ENCODE data around the gene HYKK. TPM values are rescaled to one million over a fixed set of nuclear protein-coding genes. Genes with fewer than 3 reads are reported as not detected.

HYKK gene
- total and polyA plus RNA-seq, 2 donors (not counting 1 experiment from before 2014, with no cell fraction given) = 0.28 to 0.42 TPM

GRCh38 chr15:78542647-78543046, 35.3 kb downstream of the HYKK start:
- Histone ChIP-seq H3K27ac (ENCODE audit: low read length in 2 of 2) (no peak overlapping the region), H3K36me3 (replicated peaks in 1 of 2; ENCODE audit: control extremely low read depth in 1 of 2, control insufficient read depth in 1 of 2, extremely low read depth in 1 of 2, insufficient read depth in 2 of 2, low read length in 1 of 2) (peaks cover 18 to 51% of the 10 kb centered on the region in 2 experiments), H3K79me2 (ENCODE audit: control insufficient read depth, insufficient read depth, low read length) (peaks cover 24% of the 10 kb centered on the region), H3K4me1 (ENCODE audit: control insufficient read depth in 2 of 2, insufficient read depth in 2 of 2, low read length in 2 of 2) (peaks cover 12 to 23% of the 10 kb centered on the region in 2 donors), H3K9me3 (ENCODE audit: control extremely low read depth in 1 of 3, control insufficient read depth in 2 of 3, insufficient read depth in 1 of 3, low read length in 2 of 3) (no peaks in the 10 kb centered on the region), H3K27me3 (replicated peaks in 1 of 4; ENCODE audit: control extremely low read depth in 1 of 4, control insufficient read depth in 3 of 4, insufficient read depth in 4 of 4, low read length in 3 of 4) (no peaks in the 10 kb centered on the region), H4K20me1 (ENCODE audit: control insufficient read depth, insufficient read depth, low read length, poor library complexity, severe bottlenecking) (peaks cover 5% of the 10 kb centered on the region), H3K4me2 (replicated peaks; ENCODE audit: low read depth, low read length, poor library complexity, severe bottlenecking) (no peak overlapping the region), H3K9ac (ENCODE audit: low read length) (no peak overlapping the region), H3K4me3 (ENCODE audit: control extremely low read depth in 1 of 5, extremely low read depth in 1 of 5, insufficient read depth in 1 of 5, low read depth in 2 of 5, low read length in 4 of 5) (no peak overlapping the region), H2AFZ (ENCODE audit: insufficient read depth, low read depth, low read length, poor library complexity, severe bottlenecking) (no peak overlapping the region)
- POLR2A ChIA-PET = no interaction called here
- no peak for TF ChIP-seq EZH2 (IDR thresholded peaks at IDR 0.05; ENCODE audit: borderline replicate concordance, insufficient read depth, low read depth, low read length, poor library complexity, severe bottlenecking)
- TF ChIP-seq, protein P1, sequence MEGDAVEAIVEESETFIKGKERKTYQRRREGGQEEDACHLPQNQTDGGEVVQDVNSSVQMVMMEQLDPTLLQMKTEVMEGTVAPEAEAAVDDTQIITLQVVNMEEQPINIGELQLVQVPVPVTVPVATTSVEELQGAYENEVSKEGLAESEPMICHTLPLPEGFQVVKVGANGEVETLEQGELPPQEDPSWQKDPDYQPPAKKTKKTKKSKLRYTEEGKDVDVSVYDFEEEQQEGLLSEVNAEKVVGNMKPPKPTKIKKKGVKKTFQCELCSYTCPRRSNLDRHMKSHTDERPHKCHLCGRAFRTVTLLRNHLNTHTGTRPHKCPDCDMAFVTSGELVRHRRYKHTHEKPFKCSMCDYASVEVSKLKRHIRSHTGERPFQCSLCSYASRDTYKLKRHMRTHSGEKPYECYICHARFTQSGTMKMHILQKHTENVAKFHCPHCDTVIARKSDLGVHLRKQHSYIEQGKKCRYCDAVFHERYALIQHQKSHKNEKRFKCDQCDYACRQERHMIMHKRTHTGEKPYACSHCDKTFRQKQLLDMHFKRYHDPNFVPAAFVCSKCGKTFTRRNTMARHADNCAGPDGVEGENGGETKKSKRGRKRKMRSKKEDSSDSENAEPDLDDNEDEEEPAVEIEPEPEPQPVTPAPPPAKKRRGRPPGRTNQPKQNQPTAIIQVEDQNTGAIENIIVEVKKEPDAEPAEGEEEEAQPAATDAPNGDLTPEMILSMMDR (IDR thresholded peaks at IDR 0.05) = no peak
- ATAC-seq (ENCODE audit: low read depth) (no peak), DNase-seq (no peak)
- CTCF ChIA-PET = no interaction called here
- Mint-ChIP-seq H3K4me1 (peaks cover 27% of the 10 kb centered on the region), H3K27ac (peak overlapping the region; percentile 47), H3K9me3 (ENCODE audit: insufficient read depth) (no peaks in the 10 kb centered on the region), H3K4me3 (peak overlapping the region; percentile 61), H3K27me3 (no peaks in the 10 kb centered on the region)
- intact Hi-C loops (cut with micrococcal nuclease) = no loop called here
- 100% methylated on average over 1 of the region's 3 CpGs for WGBS (ENCODE audit: insufficient coverage)

DNA sequence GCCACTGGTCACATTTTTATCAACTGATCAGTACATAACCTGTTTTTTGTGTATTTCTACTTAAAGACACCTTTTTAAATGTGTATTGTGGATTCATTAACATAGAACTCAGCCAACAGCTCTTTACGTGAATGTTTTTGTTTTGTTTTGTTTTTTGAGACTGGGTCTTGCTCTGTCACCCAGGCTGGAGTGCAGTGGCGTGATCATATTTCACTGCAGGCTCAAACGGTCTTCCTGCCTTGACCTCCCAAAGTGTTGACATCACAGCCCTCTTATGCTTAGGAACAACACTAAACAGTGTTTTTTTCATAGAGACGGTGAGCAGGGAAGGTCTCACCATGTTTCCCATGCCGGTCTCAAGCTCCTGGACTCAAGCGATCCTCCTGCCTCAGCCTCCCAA, 42.8 kb downstream of the HYKK start:
- ChIA-PET CTCF (no interaction called here), POLR2A (no interaction called here)
- Histone ChIP-seq H3K79me2 (ENCODE audit: control insufficient read depth, insufficient read depth, low read length) (no peaks in the 10 kb centered on the region), H3K27me3 (replicated peaks in 1 of 4; ENCODE audit: control extremely low read depth in 1 of 4, control insufficient read depth in 3 of 4, insufficient read depth in 4 of 4, low read length in 3 of 4) (no peaks in the 10 kb centered on the region), H3K4me3 (ENCODE audit: control extremely low read depth in 1 of 5, extremely low read depth in 1 of 5, insufficient read depth in 1 of 5, low read depth in 2 of 5, low read length in 4 of 5) (no peak overlapping the region), H3K9me3 (ENCODE audit: control extremely low read depth in 1 of 3, control insufficient read depth in 2 of 3, insufficient read depth in 1 of 3, low read length in 2 of 3) (no peaks in the 10 kb centered on the region), H4K20me1 (ENCODE audit: control insufficient read depth, insufficient read depth, low read length, poor library complexity, severe bottlenecking) (peaks cover 5% of the 10 kb centered on the region), H3K9ac (ENCODE audit: low read length) (no peak overlapping the region), H3K4me2 (replicated peaks; ENCODE audit: low read depth, low read length, poor library complexity, severe bottlenecking) (no peak overlapping the region), H2AFZ (ENCODE audit: insufficient read depth, low read depth, low read length, poor library complexity, severe bottlenecking) (no peak overlapping the region), H3K36me3 (replicated peaks in 1 of 2; ENCODE audit: control extremely low read depth in 1 of 2, control insufficient read depth in 1 of 2, extremely low read depth in 1 of 2, insufficient read depth in 2 of 2, low read length in 1 of 2) (peaks cover 14 to 62% of the 10 kb centered on the region in 2 experiments), H3K27ac (ENCODE audit: low read length in 2 of 2) (no peak overlapping the region), H3K4me1 (ENCODE audit: control insufficient read depth in 2 of 2, insufficient read depth in 2 of 2, low read length in 2 of 2) (no peaks in the 10 kb centered on the region)
- Mint-ChIP-seq H3K27ac (no peak overlapping the region), H3K4me3 (no peak overlapping the region), H3K4me1 (no peaks in the 10 kb centered on the region), H3K9me3 (ENCODE audit: insufficient read depth) (no peaks in the 10 kb centered on the region), H3K27me3 (no peaks in the 10 kb centered on the region)
- intact Hi-C loops (cut with micrococcal nuclease) = no loop called here
- ATAC-seq (ENCODE audit: low read depth) (no peak), DNase-seq (no peak)
- TF ChIP-seq, protein P1 (IDR thresholded peaks at IDR 0.05) = no peak
- no peak for TF ChIP-seq EZH2 (IDR thresholded peaks at IDR 0.05; ENCODE audit: borderline replicate concordance, insufficient read depth, low read depth, low read length, poor library complexity, severe bottlenecking)
- WGBS (ENCODE audit: insufficient coverage) = 98% methylated on average over 6 of the region's 6 CpGs
